SH-SY5Y (cell line): Measurements from ENCODE around the gene TNFRSF19.

Experiments
- GATA2 ChIP-seq: IDR thresholded peaks from 2 replicates; pipeline ENCODE4 v1.6.1; 2011; ENCODE audit warnings: mild to moderate bottlenecking, low read depth, low read length
- GATA3 ChIP-seq: IDR thresholded peaks from 2 replicates; pipeline ENCODE4 v1.6.1; 2011; ENCODE audit warnings: low read depth, mild to moderate bottlenecking, low read length, moderate library complexity

DNA sequence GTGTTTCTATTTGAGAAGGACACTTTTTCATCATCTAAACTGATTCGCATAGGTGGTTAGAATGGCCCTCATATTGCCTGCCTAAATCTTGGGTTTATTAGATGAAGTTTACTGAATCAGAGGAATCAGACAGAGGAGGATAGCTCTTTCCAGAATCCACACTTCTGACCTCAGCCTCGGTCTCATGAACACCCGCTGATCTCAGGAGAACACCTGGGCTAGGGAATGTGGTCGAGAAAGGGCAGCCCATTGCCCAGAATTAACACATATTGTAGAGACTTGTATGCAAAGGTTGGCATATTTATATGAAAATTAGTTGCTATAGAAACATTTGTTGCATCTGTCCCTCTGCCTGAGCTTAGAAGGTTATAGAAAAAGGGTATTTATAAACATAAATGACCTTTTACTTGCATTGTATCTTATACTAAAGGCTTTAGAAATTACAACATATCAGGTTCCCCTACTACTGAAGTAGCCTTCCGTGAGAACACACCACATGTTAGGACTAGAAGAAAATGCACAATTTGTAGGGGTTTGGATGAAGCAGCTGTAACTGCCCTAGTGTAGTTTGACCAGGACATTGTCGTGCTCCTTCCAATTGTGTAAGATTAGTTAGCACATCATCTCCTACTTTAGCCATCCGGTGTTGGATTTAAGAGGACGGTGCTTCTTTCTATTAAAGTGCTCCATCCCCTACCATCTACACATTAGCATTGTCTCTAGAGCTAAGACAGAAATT is 103.8 kb downstream of the TNFRSF19 start:
- TF ChIP-seq GATA2, result no peak
- TF ChIP-seq GATA3, result no peak
